ENCODE measurements around the gene PCBP3.
"Not testable (repeated sequence)": the region's sequence is repeated elsewhere in the genome, so short reads cannot be mapped to it uniquely, and the experiment has no call there.

The PCBP3 gene

DNA sequence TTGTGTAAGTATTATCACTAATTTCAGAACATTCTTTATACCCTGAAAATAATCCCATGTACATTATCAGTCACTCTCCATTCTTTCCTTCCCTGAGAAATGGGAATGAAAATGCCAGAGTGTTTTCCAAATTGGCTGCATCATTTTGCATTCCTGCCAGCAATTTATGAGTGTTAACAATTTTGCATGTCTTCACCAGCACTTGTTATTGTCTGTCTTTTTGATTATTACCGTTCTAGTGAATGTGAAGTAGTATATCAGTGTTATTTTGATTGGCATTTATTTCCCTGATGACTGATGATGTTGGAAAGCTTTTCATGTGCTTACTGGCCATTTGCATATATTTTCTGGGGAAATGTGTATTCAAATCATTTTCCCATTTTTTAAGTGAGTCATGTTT, 71.9 kb downstream of the PCBP3 start:
- H3K27ac ChIP-seq, result no peak overlapping the region
- no peak for DNase-seq (ENCODE audit: low spot score)
- no peak overlapping the region for H3K4me3 ChIP-seq
- no peak for TF ChIP-seq CTCF (IDR thresholded peaks at IDR 0.05)

DNA sequence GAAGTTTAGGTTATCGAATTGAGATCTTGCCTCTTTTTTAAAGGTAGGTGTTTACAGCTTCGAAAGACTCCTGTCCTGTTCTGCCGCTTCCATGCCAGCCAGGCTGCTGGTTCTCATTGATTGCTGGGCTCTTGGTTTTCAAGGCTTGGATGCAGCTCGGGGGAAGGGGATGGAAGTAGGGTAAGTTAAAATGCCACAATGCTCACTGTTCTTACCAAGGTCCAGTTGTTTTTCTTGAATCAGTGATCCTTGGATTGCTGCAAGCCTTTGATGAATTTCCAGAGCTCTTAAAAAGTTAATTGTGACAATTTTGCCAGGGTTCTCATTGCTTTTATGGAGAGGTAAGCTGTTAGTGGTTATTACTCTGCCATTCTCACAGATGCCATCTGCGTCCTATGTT, 74.9 kb downstream of the PCBP3 start:
- no peak for TF ChIP-seq CTCF (IDR thresholded peaks at IDR 0.05)
- no peak overlapping the region for H3K27ac ChIP-seq
- DNase-seq (ENCODE audit: low spot score), result no peak

DNA sequence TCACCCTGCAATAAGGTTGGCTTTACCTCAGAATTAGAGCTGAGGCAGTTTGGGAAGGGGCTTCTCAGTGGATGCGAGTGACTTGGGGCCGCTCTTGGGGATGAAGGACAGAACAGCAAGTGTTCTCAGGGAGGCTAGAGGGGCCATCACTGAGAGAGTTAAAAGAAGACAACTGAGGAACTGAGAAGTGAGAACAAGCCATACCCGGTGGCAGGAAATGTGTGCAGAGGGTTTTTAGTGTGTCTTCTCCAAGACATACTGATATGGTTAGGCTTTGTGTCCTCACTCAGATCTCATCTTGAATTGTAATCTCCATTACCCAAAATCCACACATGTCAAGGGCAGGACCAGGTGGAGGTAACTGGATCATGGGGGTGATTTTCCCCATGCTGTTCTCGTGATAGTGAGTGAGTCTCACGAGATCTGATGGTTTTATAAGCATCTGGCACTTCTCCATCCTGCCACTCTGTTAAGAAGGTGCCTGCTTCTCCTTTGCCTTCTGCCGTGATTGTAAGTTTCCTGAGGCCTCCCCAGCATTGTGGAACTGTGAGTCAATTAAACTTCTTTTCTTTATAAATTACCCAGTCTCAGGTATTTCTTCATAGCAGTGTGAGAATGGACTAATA, 75.8 kb downstream of the PCBP3 start:
- DNase-seq (ENCODE audit: low spot score), result no peak
- Histone ChIP-seq H3K4me3 (no peak overlapping the region), H3K27ac (no peak overlapping the region)
- TF ChIP-seq CTCF (IDR thresholded peaks at IDR 0.05), result no peak

More for the DNA sequence above, 74.9 kb downstream of the PCBP3 start:
- no peak overlapping the region for H3K4me3 ChIP-seq

DNA sequence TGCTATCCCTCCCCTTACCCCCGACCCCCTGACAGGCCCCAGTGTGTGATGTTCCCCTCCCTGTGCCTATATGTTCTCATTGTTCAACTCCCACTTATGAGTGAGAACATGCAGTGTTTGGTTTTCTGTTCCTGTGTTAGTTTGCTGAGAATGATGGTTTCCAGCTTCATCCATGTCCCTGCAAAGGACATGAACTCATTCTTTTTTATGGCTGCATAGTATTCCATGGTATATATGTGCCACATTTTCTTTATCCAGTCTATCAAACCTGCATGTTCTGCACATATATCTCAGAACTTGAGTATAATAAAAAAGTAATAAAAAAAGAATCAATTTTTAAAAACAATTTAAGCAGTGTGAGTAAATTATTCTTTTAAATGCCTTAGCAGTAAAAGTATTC, 76.7 kb downstream of the PCBP3 start:
- not testable (repeated sequence) for H3K27ac ChIP-seq; DNase-seq (ENCODE audit: low spot score); H3K4me3 ChIP-seq

DNA sequence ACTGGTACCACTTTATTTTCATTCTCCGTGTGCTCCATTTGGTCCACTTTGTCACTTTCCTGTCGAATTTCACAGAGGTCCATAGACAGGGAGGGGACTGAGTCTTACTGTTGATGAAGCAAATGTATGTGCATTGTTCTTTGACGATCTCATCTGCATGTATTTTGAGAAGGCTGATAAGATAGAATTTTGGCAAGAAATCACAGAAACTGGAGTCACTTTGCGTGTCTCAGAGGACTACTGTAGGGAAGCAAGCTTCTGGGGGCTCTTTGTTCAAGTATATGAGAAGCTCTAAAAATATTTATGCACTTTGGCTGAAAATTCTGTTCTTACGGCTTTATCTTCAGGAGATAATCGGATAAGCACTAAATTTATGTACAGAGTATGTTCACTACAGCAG, 78.1 kb downstream of the PCBP3 start:
- Histone ChIP-seq H3K27ac (no peak overlapping the region), H3K4me3 (no peak overlapping the region)
- no peak for TF ChIP-seq CTCF (IDR thresholded peaks at IDR 0.05)
- DNase-seq (ENCODE audit: low spot score), result no peak

DNA sequence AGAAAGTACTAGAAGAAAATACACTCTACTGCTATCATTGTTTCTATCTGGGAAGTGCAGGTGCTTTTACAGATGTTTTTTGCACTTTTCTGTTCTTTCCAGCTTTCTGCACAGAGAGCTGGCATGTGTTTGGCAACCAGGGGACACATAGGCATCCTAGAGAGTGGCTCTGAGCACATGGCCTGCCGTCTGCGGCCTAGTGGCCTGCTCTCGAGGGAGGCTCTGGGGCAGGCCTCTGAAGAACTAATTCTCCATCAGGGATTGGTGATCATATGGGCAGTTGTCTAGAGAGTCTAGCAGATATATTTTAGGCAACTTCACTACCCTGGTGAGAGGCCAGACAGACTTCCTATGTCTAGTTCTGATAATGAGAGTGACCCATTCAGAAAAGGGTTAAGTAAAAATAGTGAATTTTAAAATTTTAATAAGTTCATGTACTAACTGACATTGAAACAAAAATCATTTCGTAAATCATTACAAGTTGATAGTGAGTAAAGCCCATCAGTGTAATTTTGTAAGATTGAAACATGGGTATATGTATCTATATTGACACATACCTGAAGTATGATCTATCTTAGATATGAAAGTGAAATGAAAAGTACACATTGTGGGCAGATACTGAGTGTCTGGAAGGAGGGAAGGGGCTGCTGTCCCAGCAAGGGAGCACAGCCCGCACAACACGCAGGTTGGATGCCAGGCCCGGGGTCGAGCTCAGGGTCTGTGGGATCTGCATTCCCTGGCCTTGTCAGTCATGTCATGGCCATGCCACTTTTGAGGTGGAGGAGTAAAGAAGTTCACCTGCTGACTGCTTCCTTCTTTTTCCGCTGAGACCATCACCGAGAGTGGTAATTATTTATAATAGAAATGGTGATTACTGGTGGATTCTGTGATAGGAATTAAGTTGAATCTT, 79.8 kb downstream of the PCBP3 start:
- no peak for DNase-seq (ENCODE audit: low spot score)
- no peak for TF ChIP-seq CTCF (IDR thresholded peaks at IDR 0.05)

GRCh38 chr21:45724345-45724961, 80.9 kb downstream of the PCBP3 start:
- H3K4me3 ChIP-seq, result peak overlapping the region; percentile 30
- no peak overlapping the region for H3K27ac ChIP-seq
- no peak for DNase-seq (ENCODE audit: low spot score)
- TF ChIP-seq CTCF (IDR thresholded peaks at IDR 0.05), result no peak

More for the DNA sequence above, 79.8 kb downstream of the PCBP3 start:
- H3K27ac ChIP-seq, result no peak overlapping the region
- H3K4me3 ChIP-seq, result no peak overlapping the region
